PC-3 (cell line): ENCODE measurements around the gene ZRANB1. TPM values are rescaled to one million over a fixed set of nuclear protein-coding genes. Genes with fewer than 3 reads are reported as not detected.

ENCODE experiments used
- ATAC-seq: fragments of 200-7000 bp; cut with Tn5 transposase; 2 replicates; pipeline ENCODE4 v1.9.1; 2020; ENCODE audit warnings: mild to moderate bottlenecking, moderate library complexity
- BruUV-seq: library from RNA; stranded (reverse); fragments of 400-500 nt; replicated peaks from 2 replicates; lab custom pipeline; 2021; lab: Mats Ljungman, UMichigan
- CTCF ChIA-PET: fragments of 300-600 bp; sonication (Branson Sonifier 250); formaldehyde crosslinking; loops from one replicate; lab custom pipeline; 2022; ENCODE audit warnings: antibody characterized with exemption; lab: Charles Lee
- POLR2A ChIA-PET: fragments of 300-600 bp; sonication (Branson Sonifier 250); formaldehyde crosslinking; loops from one replicate; lab custom pipeline; 2022; ENCODE audit warnings: antibody characterized with exemption; ENCODE audit not compliant: unreplicated experiment; lab: Charles Lee
- DNase-seq: peaks from one replicate; pipeline ENCODE4 v3.0.0-alpha.2; 2015
- H2AFZ ChIP-seq: fragments of 300-600 bp; sonication (generic); 2 replicates; pipeline ENCODE4 v1.6.0; 2016; ENCODE audit warnings: antibody characterized with exemption, low read length
- H3F3A ChIP-seq: fragments of 300-600 bp; sonication (generic); one replicate; pipeline ENCODE4 v1.6.0; 2017; ENCODE audit warnings: antibody characterized with exemption, low read length, control low read depth, mild to moderate bottlenecking; ENCODE audit not compliant: unreplicated experiment
- H3K27ac ChIP-seq: fragments of 300-600 bp; sonication (generic); 2 replicates; pipeline ENCODE4 v1.5.1; 2016; ENCODE audit warnings: mild to moderate bottlenecking, low read length
- H3K27me3 ChIP-seq: fragments of 300-600 bp; sonication (generic); 2 replicates; pipeline ENCODE4 v1.6.1; 2016; ENCODE audit warnings: low read length, mixed read lengths
- H3K36me3 ChIP-seq: fragments of 300-600 bp; sonication (generic); 2 replicates; pipeline ENCODE4 v1.6.1; 2016; ENCODE audit warnings: low read depth, mixed run types, low read length, mixed read lengths
- H3K4me1 ChIP-seq: fragments of 300-600 bp; sonication (generic); 2 replicates; pipeline ENCODE4 v1.5.1; 2016; ENCODE audit warnings: low read length; ENCODE audit not compliant: insufficient read depth
- H3K4me2 ChIP-seq: fragments of 300-600 bp; sonication (generic); 2 replicates; pipeline ENCODE4 v1.6.0; 2016; ENCODE audit warnings: low read length
- H3K4me3 ChIP-seq: fragments of 300-600 bp; sonication (generic); 2 replicates; pipeline ENCODE4 v1.5.1; 2016; ENCODE audit warnings: mild to moderate bottlenecking, low read length, mixed read lengths
- H3K79me2 ChIP-seq: fragments of 300-600 bp; sonication (generic); 2 replicates; pipeline ENCODE4 v1.6.1; 2017; ENCODE audit warnings: low read length, mixed read lengths
- H3K9ac ChIP-seq: fragments of 300-600 bp; sonication (generic); 2 replicates; pipeline ENCODE4 v1.6.0; 2016; ENCODE audit warnings: mild to moderate bottlenecking, low read length
- H3K9me2 ChIP-seq: fragments of 300-600 bp; sonication (generic); replicated peaks from 2 replicates; pipeline ENCODE4 v1.6.1; 2016; ENCODE audit warnings: mixed run types, low read length, mixed read lengths
- H3K9me3 ChIP-seq: fragments of 300-600 bp; sonication (generic); 2 replicates; pipeline ENCODE4 v1.6.1; 2016; ENCODE audit warnings: low read length, mixed read lengths
- H4K20me1 ChIP-seq: fragments of 300-600 bp; sonication (generic); 2 replicates; pipeline ENCODE4 v1.6.1; 2016; ENCODE audit warnings: low read length, mixed read lengths
- EZH2 ChIP-seq: fragments of 300-600 bp; sonication (generic); IDR thresholded peaks from one replicate; pipeline ENCODE4 v1.6.1; 2017; ENCODE audit warnings: antibody characterized with exemption, mild to moderate bottlenecking, low read length; ENCODE audit not compliant: unreplicated experiment
- EZH2phosphoT487 ChIP-seq: fragments of 300-600 bp; sonication (generic); IDR thresholded peaks from 2 replicates; pipeline ENCODE4 v1.6.1; 2018; ENCODE audit warnings: mild to moderate bottlenecking, antibody characterized with exemption, low read length, borderline replicate concordance
- intact Hi-C: fragments of 100-400 bp; cut with micrococcal nuclease; formaldehyde crosslinking; loops from 2 replicates; pipeline ENCODE4 v1.9.0; 2023
- total RNA-seq: library from RNA; depleted of rRNA; stranded (reverse); fragments of >200 nt; gene quantifications from 2 replicates; pipeline ENCODE4 v1.2.3, GENCODE V29; 2014
- TF ChIP-seq, protein P1 (sequence below): fragments of 300-600 bp; sonication (generic); conservative IDR thresholded peaks from 2 replicates; pipeline ENCODE4 v1.5.1; 2017; ENCODE audit warnings: antibody characterized with exemption, low read depth, mild to moderate bottlenecking, low read length

The ZRANB1 gene
- total RNA-seq, 1 experiment from 2014 or later, result 12.8 TPM

DNA sequence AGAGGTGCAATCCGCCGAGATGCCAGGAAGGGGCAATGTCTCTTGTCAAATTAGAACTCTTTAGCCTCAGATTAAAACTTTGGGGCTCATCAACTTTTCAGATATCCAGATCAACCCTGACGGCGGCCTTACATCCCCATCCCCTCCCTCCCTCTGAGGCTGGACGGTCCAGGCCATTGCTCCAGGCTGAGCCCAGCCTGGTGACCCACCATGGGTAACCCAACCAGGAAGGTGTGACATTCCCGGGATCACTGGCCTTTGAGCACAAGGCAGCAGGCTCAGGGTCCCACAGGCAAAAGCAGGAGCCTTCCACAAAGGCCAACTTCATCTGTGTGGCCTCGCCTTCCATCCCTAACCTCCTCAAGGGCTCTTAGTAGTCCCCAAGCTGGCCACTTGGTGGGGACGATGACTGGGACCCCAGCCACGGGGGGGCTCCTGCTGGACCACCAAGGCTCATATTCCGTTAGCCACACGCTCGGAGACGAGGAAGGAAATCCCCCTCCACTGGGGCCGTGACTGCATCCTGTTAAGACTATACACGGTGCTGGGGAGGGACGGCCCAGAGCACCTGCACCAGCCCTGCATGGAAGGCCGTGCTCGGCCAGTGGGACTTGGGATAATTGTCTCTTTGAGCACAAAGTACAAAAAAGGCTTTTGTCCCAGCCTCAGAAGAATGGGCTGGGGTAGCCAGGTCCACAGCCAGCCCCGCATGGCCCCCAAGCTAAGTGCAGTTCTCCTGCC, 62.8 kb downstream of the ZRANB1 start:
- POLR2A ChIA-PET, result no interaction called here
- H3K36me3 ChIP-seq, result no peaks in the 10 kb centered on the region; the same call in 1 of the 2 replicates
- no TSS peak for BruUV-seq

DNA sequence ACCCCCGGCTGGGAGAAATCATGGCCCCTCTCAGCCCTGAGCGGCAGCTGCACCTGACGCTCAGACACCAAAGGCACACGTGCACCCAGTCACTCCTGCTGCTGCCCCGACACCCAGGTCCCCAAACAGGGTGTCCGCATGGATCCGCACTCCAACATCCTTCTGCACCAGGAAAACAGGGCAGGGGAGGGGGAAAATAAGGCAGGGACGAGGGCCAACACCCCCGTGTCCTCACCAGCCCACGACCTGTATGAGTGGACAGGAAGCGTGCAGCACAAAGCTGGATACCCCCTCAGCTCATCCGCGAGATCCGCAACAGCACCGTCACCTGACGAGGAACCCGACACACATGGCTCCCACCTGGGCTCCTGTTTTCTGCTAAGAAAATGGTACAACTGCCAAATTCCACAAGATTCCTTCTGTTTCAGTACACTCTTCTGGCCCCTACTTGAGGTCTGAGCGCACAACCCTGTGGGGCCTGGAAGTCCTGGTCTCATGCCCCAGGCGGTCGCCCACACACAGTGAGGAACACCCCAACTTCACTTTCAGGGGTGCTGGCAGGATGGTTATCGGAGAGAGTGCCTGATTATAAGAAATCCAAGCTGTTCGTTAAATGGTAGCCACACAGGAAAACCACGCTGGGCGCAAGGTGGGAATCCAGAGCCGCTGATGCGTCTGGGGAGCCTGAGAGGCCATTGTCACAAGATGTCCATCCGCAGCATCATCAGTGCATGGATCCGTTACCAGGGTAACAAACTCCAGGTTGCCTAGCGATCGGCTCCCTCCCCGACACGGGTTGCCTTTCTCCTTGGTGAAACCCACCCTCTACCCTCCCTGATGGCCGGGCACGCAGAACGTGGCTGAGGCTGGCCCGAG, 63.6 kb downstream of the ZRANB1 start:
- H3K9me2 ChIP-seq, result no peaks in the 10 kb centered on the region
- TF ChIP-seq EZH2phosphoT487 (no peak), EZH2 (no peak)
- TF ChIP-seq, protein P1, sequence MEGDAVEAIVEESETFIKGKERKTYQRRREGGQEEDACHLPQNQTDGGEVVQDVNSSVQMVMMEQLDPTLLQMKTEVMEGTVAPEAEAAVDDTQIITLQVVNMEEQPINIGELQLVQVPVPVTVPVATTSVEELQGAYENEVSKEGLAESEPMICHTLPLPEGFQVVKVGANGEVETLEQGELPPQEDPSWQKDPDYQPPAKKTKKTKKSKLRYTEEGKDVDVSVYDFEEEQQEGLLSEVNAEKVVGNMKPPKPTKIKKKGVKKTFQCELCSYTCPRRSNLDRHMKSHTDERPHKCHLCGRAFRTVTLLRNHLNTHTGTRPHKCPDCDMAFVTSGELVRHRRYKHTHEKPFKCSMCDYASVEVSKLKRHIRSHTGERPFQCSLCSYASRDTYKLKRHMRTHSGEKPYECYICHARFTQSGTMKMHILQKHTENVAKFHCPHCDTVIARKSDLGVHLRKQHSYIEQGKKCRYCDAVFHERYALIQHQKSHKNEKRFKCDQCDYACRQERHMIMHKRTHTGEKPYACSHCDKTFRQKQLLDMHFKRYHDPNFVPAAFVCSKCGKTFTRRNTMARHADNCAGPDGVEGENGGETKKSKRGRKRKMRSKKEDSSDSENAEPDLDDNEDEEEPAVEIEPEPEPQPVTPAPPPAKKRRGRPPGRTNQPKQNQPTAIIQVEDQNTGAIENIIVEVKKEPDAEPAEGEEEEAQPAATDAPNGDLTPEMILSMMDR, result no peak
- intact Hi-C loops, result no loop called here
- ChIA-PET CTCF (no interaction called here), POLR2A (no interaction called here)
- H3K9ac ChIP-seq, result no peak overlapping the region
- no peak overlapping the region for H2AFZ ChIP-seq
- no TSS peak for BruUV-seq
- H3K4me2 ChIP-seq, result no peak overlapping the region
- ATAC-seq (no peak), DNase-seq (no peak)
- no peaks in the 10 kb centered on the region for H3F3A ChIP-seq
- H3K9me3 ChIP-seq, result no peaks in the 10 kb centered on the region
- no peaks in the 10 kb centered on the region; the same call in 1 of the 2 replicates for H3K36me3 ChIP-seq
- no peaks in the 10 kb centered on the region for H4K20me1 ChIP-seq
- no peaks in the 10 kb centered on the region for H3K4me1 ChIP-seq
- no peak overlapping the region for H3K4me3 ChIP-seq
- H3K27me3 ChIP-seq, result no peaks in the 10 kb centered on the region
- no peak overlapping the region for H3K27ac ChIP-seq
- peaks cover 14% of the 10 kb centered on the region; the same call in 1 of the 2 replicates for H3K79me2 ChIP-seq

More for the DNA sequence above, 62.8 kb downstream of the ZRANB1 start:
- intact Hi-C loops, result no loop called here
- H2AFZ ChIP-seq, result no peak overlapping the region
- no peak overlapping the region for H3K27ac ChIP-seq
- H3K9me2 ChIP-seq, result no peaks in the 10 kb centered on the region
- no peak for DNase-seq
- no peaks in the 10 kb centered on the region for H3K4me1 ChIP-seq
- H4K20me1 ChIP-seq, result no peaks in the 10 kb centered on the region
- TF ChIP-seq, protein P1, result no peak
- no peak for TF ChIP-seq EZH2
- TF ChIP-seq EZH2phosphoT487, result no peak
- no peak overlapping the region for H3K4me3 ChIP-seq
- H3F3A ChIP-seq, result no peaks in the 10 kb centered on the region
- no peak overlapping the region for H3K9ac ChIP-seq
- ATAC-seq, result no peak
- CTCF ChIA-PET, result no interaction called here
- H3K4me2 ChIP-seq, result no peak overlapping the region
- no peaks in the 10 kb centered on the region for H3K9me3 ChIP-seq
- 0 out of 2 replicates have a peak, but pooled peaks cover 8% of the 10 kb centered on the region for H3K79me2 ChIP-seq
- no peaks in the 10 kb centered on the region for H3K27me3 ChIP-seq
